ENCODE data around the gene COL23A1. TPM values are rescaled to one million over a fixed set of nuclear protein-coding genes. Genes with fewer than 3 reads are reported as not detected.

COL23A1 gene
- polyA plus RNA-seq, 2 of the 4 experiments (the other 2 are of a cell fraction) = not detected

- CTCF ChIA-PET = no interaction called here
- WGBS (ENCODE audit: missing lambda C conversion rate) = 48% methylated on average over 12 of the region's 12 CpGs
- TF ChIP-seq ESRRA (IDR thresholded peaks at IDR 0.05; ENCODE audit: borderline replicate concordance, low read length) (no peak), CHD4 (IDR thresholded peaks at IDR 0.05; ENCODE audit: borderline replicate concordance) (no peak), RFX5 (IDR thresholded peaks at IDR 0.05) (no peak), PHF8 (IDR thresholded peaks at IDR 0.05; ENCODE audit: borderline replicate concordance, low read depth) (no peak), FOSB (CRISPR knock-in tag; IDR thresholded peaks at IDR 0.05) (no peak), ZC3H11A (IDR thresholded peaks at IDR 0.05) (no peak), KDM5A (IDR thresholded peaks at IDR 0.05) (no peak)
Observed at GRCh38 chr5:178432421-178433272, 157.5 kb downstream of the COL23A1 start.

DNA sequence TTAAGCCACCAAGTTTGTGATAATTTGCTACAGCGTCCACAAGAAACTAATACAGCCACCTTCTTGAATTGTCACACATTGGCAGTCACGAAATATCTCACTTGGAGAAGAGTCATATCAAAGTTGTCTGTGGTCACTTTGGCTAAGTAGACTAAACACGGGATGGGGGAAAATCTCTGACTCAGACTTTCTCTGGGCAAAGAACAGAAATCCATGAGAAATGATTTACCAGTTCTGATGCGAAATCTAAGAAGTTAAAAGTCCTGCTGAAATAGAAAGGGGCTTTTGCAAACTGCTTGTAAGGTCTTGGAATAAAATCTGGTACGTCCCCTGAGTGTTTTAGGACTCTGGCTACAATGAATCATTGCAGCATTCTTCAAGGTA lies 158.4 kb downstream of the COL23A1 start:
- no peak overlapping the region for H3K4me2 ChIP-seq
- ChIA-PET CTCF (no interaction called here), POLR2A (no interaction called here)
- H3K9me3 ChIP-seq = peaks cover 13% of the 10 kb centered on the region; the same call in 2 of the 3 replicates
- FAIRE-seq (no peak), DNase-seq (ENCODE audit: low read depth in 1 of 2, low spot score in 1 of 2) (no peak), ATAC-seq (no peak)
- 11% methylated on average over 5 of the region's 5 CpGs for WGBS (ENCODE audit: missing lambda C conversion rate)
- TF ChIP-seq FOSL2 (IDR thresholded peaks at IDR 0.05) = no peak
- no peak for TF ChIP-seq FOSL2 (CRISPR knock-in tag; IDR thresholded peaks at IDR 0.05)
- TF ChIP-seq NFE2L2 (conservative IDR thresholded peaks at IDR 0.05; ENCODE audit: low read length) = no peak
- no peak for TF ChIP-seq ATOH8 (CRISPR knock-in tag; IDR thresholded peaks at IDR 0.05; ENCODE audit: low read depth)
- TF ChIP-seq FOSB (CRISPR knock-in tag; IDR thresholded peaks at IDR 0.05) = no peak
- H3K27ac ChIP-seq = no peak overlapping the region
- H3K4me1 ChIP-seq = no peaks in the 10 kb centered on the region
- no peak overlapping the region for H3K4me3 ChIP-seq

More at GRCh38 chr5:178432421-178433272, 157.5 kb downstream of the COL23A1 start:
- ATAC-seq (no peak), DNase-seq (ENCODE audit: low read depth in 1 of 2, low spot score in 1 of 2) (no peak), FAIRE-seq (no peak)
- POLR2A ChIA-PET = no interaction called here
- H3K4me2 ChIP-seq = no peak overlapping the region
- H3K9me3 ChIP-seq = peaks cover 13% of the 10 kb centered on the region; the same call in 2 of the 3 replicates
- H3K27ac ChIP-seq = no peak overlapping the region
- no peak overlapping the region for H3K4me3 ChIP-seq
- H3K4me1 ChIP-seq = no peaks in the 10 kb centered on the region

DNA sequence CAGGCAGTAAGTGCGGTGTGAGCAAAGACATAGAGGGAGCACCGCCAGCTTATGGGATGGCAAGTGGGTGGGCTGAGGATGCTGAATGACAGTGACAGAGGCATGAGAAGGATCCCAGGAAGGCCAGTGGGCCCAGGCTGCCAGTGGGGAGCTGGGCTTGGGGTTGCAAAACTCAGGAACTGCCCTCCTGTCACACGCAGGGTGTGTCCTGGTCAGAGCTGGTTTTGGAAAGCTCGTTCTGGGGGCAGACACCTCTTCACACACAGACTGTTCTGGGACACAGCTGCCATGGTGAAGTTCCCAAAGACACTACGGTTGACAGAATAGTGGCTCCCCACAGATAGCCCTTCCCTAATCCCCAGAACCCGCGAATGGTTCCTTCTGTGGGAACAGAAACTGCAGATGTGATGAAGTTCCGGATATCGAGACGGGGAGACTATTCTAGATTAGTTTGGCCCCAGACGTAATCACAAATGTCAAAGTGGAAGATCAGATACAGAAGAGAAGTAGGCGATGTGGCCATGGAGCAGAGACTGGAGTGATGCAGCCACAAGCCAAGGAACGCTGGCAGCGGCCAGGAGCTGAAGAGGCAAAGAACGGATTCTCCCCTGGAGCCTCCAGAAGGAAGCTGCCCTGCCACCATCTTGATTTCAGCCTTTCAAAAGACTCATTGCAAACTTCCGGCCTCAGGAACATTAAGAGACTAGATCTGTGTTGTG lies 159.0 kb downstream of the COL23A1 start:
- FAIRE-seq = no peak
- Histone ChIP-seq H3K4me1 (no peaks in the 10 kb centered on the region), H3K4me2 (no peak overlapping the region), H3K27ac (no peak overlapping the region), H3K9me3 (peaks cover 13% of the 10 kb centered on the region; the same call in 2 of the 3 replicates), H3K4me3 (no peak overlapping the region)
- ChIA-PET POLR2A (no interaction called here), CTCF (no interaction called here)
- WGBS (ENCODE audit: missing lambda C conversion rate) = 44% methylated on average over 16 of the region's 16 CpGs
- TF ChIP-seq MAZ (IDR thresholded peaks at IDR 0.05; ENCODE audit: borderline replicate concordance, low read depth, low read length) = no peak
- no peak for TF ChIP-seq JUN (IDR thresholded peaks at IDR 0.05)
- no peak for TF ChIP-seq ZC3H11A (IDR thresholded peaks at IDR 0.05)
- TF ChIP-seq KDM5A (IDR thresholded peaks at IDR 0.05) = no peak
- TF ChIP-seq HOXA7 (CRISPR knock-in tag; IDR thresholded peaks at IDR 0.05) = no peak
- TF ChIP-seq PHF8 (IDR thresholded peaks at IDR 0.05; ENCODE audit: borderline replicate concordance, low read depth) = no peak
- TF ChIP-seq ZFP36 (IDR thresholded peaks at IDR 0.05; ENCODE audit: borderline replicate concordance, partially characterized antibody) = no peak
- TF ChIP-seq ZSCAN20 (CRISPR knock-in tag; IDR thresholded peaks at IDR 0.05) = no peak
- no peak for TF ChIP-seq GATA3 (IDR thresholded peaks at IDR 0.05; ENCODE audit: borderline replicate concordance)
- TF ChIP-seq HOXB5 (CRISPR knock-in tag; IDR thresholded peaks at IDR 0.05) = no peak
- no peak for TF ChIP-seq SREBF2 (IDR thresholded peaks at IDR 0.05)
- no peak for TF ChIP-seq CEBPB (IDR thresholded peaks at IDR 0.05)
- no peak for TF ChIP-seq POLR2AphosphoS2 (conservative IDR thresholded peaks at IDR 0.05; ENCODE audit: low read length)
- no peak for TF ChIP-seq JUNB (IDR thresholded peaks at IDR 0.05)
- TF ChIP-seq FOSL2 (IDR thresholded peaks at IDR 0.05) = no peak
- no peak for TF ChIP-seq FOSL2 (CRISPR knock-in tag; IDR thresholded peaks at IDR 0.05)
- ATAC-seq = no peak
- no peak for DNase-seq (ENCODE audit: low read depth in 1 of 2, low spot score in 1 of 2)

All from A549 (cell line).